DOHH2 (cell line): ENCODE results near the gene NAA50.

Source experiments
- H3F3A ChIP-seq: fragments of 200-600 bp; sonication (generic), shearing (Covaris generic); 2 replicates; pipeline ENCODE4 v1.6.0; 2016; ENCODE audit warnings: antibody characterized with exemption, mild to moderate bottlenecking; ENCODE audit not compliant: control insufficient read depth, insufficient read depth
- H3K27ac ChIP-seq: fragments of 200-600 bp; sonication (generic); 2 replicates; pipeline ENCODE4 v1.5.1; 2014; ENCODE audit warnings: low read depth, mild to moderate bottlenecking, low read length, moderate library complexity
- H3K27me3 ChIP-seq: fragments of 200-600 bp; sonication (generic); 2 replicates; pipeline ENCODE4 v1.6.1; 2014; ENCODE audit warnings: mild to moderate bottlenecking, low read length, mixed read lengths; ENCODE audit not compliant: control insufficient read depth
- H3K36me3 ChIP-seq: fragments of 200-600 bp; sonication (generic); 2 replicates; pipeline ENCODE4 v1.6.1; 2014; ENCODE audit warnings: mild to moderate bottlenecking, low read length, moderate library complexity, mixed read lengths; ENCODE audit not compliant: control insufficient read depth
- H3K4me1 ChIP-seq: fragments of 200-600 bp; sonication (generic); 2 replicates; pipeline ENCODE4 v1.6.1; 2014; ENCODE audit warnings: mild to moderate bottlenecking, low read length, mixed read lengths; ENCODE audit not compliant: control insufficient read depth
- H3K4me2 ChIP-seq: fragments of 200-600 bp; sonication (generic); 2 replicates; pipeline ENCODE4 v1.6.0; 2014; ENCODE audit warnings: mild to moderate bottlenecking, low read length, moderate library complexity
- H3K4me3 ChIP-seq: fragments of 200-600 bp; sonication (generic); 2 replicates; pipeline ENCODE4 v1.5.1; 2014; ENCODE audit warnings: mild to moderate bottlenecking, low read length, mixed read lengths
- H3K79me2 ChIP-seq: fragments of 200-600 bp; sonication (generic); 2 replicates; pipeline ENCODE4 v1.6.1; 2014; ENCODE audit warnings: mild to moderate bottlenecking, low read length, mixed read lengths; ENCODE audit not compliant: control insufficient read depth
- H3K9me2 ChIP-seq: fragments of 200-600 bp; sonication (generic); replicated peaks from 2 replicates; pipeline ENCODE4 v1.6.1; 2014; ENCODE audit warnings: mild to moderate bottlenecking, low read length, mixed read lengths; ENCODE audit not compliant: control insufficient read depth
- H3K9me3 ChIP-seq: fragments of 200-600 bp; sonication (generic); 2 replicates; pipeline ENCODE4 v1.6.1; 2014; ENCODE audit warnings: antibody characterized with exemption, low read length, mixed read lengths; ENCODE audit not compliant: control insufficient read depth, insufficient read depth
- H4K20me1 ChIP-seq: fragments of 200-600 bp; sonication (generic); 2 replicates; pipeline ENCODE4 v1.6.0; 2014; ENCODE audit warnings: low read depth, mild to moderate bottlenecking, antibody characterized with exemption, low read length, moderate library complexity; ENCODE audit not compliant: control insufficient read depth, insufficient read depth
- EZH2phosphoT487 ChIP-seq: fragments of 200-600 bp; sonication (generic); IDR thresholded peaks from 2 replicates; pipeline ENCODE4 v1.6.1; 2017; ENCODE audit warnings: borderline replicate concordance, mild to moderate bottlenecking, antibody characterized with exemption, low read length, moderate library complexity, mixed read lengths
- TF ChIP-seq, protein P1 (sequence below): fragments of 200-600 bp; sonication (generic); IDR thresholded peaks from one replicate; pipeline ENCODE4 v1.5.1; 2014; ENCODE audit warnings: antibody characterized with exemption, mild to moderate bottlenecking, low read depth, low read length; ENCODE audit not compliant: poor library complexity, severe bottlenecking

NAA50 gene

DNA sequence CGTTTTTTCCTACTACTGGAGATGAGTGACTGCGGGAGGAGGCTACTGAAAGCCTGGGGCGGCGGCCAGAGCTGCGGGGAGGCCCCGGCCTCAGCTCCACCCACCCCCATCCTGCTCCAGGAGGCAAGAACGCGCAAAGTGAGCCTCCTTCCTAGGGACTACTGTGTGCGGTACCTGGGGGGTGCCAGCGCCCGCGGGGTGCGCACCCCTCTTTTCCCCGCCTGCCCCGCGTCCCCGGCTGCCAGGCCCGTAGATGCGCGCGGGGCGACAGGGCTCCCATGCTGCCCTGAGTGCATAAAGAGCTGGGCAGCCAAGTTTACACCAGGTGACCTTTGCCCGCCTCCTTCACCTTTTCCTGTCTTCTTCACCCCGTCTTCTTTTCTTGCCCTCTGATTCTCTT is 47.1 kb downstream of the NAA50 start:
- Histone ChIP-seq H3K36me3 (0 out of 2 replicates have a peak, but pooled peaks cover 2% of the 10 kb centered on the region), H3K9me3 (no peaks in the 10 kb centered on the region), H3F3A (no peaks in the 10 kb centered on the region), H3K79me2 (peaks cover 35% of the 10 kb centered on the region), H3K9me2 (no peaks in the 10 kb centered on the region), H3K4me3 (peak overlapping the region; percentile 90), H3K27me3 (no peaks in the 10 kb centered on the region), H3K27ac (no peak overlapping the region), H3K4me1 (peaks cover 25% of the 10 kb centered on the region), H4K20me1 (no peaks in the 10 kb centered on the region), H3K4me2 (peak overlapping the region; percentile 70)
- no peak for TF ChIP-seq EZH2phosphoT487
- TF ChIP-seq, protein P1, sequence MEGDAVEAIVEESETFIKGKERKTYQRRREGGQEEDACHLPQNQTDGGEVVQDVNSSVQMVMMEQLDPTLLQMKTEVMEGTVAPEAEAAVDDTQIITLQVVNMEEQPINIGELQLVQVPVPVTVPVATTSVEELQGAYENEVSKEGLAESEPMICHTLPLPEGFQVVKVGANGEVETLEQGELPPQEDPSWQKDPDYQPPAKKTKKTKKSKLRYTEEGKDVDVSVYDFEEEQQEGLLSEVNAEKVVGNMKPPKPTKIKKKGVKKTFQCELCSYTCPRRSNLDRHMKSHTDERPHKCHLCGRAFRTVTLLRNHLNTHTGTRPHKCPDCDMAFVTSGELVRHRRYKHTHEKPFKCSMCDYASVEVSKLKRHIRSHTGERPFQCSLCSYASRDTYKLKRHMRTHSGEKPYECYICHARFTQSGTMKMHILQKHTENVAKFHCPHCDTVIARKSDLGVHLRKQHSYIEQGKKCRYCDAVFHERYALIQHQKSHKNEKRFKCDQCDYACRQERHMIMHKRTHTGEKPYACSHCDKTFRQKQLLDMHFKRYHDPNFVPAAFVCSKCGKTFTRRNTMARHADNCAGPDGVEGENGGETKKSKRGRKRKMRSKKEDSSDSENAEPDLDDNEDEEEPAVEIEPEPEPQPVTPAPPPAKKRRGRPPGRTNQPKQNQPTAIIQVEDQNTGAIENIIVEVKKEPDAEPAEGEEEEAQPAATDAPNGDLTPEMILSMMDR, result no peak

DNA sequence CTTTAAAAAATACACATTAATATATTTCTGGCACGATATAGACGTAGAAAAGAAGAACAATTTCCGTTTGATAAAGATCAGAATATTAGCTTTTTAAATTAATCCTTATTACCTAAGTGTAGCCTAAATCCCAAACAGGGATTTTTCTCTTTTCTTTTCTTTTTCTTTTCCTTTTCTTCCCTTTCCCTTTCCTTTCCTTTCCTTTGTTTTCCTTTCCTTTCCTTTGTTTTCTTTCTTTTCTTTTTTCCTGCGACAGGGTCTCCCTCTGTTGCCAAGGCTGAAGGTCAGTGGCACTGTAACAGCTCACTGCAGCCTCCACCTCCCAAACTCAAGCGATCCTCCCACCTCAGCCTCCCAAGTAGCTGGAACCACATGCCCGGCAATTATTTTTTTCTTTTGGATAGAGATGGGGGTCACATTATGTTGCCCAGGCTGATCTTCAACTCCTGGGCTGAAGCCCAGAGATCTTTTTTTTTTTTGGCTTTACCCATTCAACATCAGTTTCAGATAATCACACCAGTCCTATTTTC is 47.8 kb downstream of the NAA50 start:
- Histone ChIP-seq H3K36me3 (0 out of 2 replicates have a peak, but pooled peaks cover 3% of the 10 kb centered on the region), H3F3A (no peaks in the 10 kb centered on the region), H4K20me1 (no peaks in the 10 kb centered on the region), H3K9me2 (no peaks in the 10 kb centered on the region), H3K9me3 (no peaks in the 10 kb centered on the region), H3K4me3 (peak overlapping the region; percentile 90), H3K27ac (peak overlapping the region; percentile 73; the same call in 1 of the 2 replicates), H3K4me1 (peaks cover 25% of the 10 kb centered on the region), H3K79me2 (peaks cover 42% of the 10 kb centered on the region), H3K27me3 (no peaks in the 10 kb centered on the region), H3K4me2 (peak overlapping the region; percentile 70)
- no peak for TF ChIP-seq EZH2phosphoT487
- TF ChIP-seq, protein P1, result no peak

DNA sequence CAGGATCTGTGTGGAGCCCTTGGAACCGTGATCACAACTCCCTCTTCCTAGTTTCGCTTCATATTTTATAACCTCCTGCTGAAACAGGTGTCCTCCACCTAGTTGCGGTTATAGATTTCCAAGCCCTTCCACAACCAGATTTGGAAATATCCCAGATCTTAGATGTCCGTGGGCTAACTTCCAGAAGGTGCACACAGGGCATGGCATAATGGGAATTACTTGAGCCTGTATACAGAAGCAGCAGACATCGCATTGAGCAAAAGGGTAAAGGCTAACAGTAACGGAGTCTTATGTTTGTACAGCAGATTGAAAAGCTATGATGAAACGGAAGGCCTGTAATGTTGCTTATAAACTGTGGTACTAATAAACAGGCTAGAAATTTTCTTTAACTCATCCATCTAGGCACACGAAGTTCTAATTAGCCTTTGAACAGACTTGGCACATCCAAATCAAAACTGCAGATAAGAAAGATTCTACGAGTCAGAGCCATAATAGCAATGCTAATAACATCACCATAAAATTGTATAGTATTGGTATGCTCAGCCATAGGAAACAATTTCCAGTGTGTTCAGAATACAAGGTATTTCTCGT is 48.5 kb downstream of the NAA50 start:
- H3K9me2 ChIP-seq, result no peaks in the 10 kb centered on the region
- TF ChIP-seq, protein P1, result no peak
- TF ChIP-seq EZH2phosphoT487, result no peak
- H3K79me2 ChIP-seq, result peaks cover 46% of the 10 kb centered on the region
- H3K4me2 ChIP-seq, result peak overlapping the region; percentile 70
- peak overlapping the region; percentile 90 for H3K4me3 ChIP-seq
- H3K27ac ChIP-seq, result peak overlapping the region; percentile 73
- H3K4me1 ChIP-seq, result peaks cover 25% of the 10 kb centered on the region
- no peaks in the 10 kb centered on the region for H3K9me3 ChIP-seq
- no peaks in the 10 kb centered on the region for H4K20me1 ChIP-seq
- H3F3A ChIP-seq, result no peaks in the 10 kb centered on the region
- H3K27me3 ChIP-seq, result no peaks in the 10 kb centered on the region
- H3K36me3 ChIP-seq, result 0 out of 2 replicates have a peak, but pooled peaks cover 3% of the 10 kb centered on the region
